ENCODE data around the gene MORN1.
"Not testable (repeated sequence)": the region's sequence is repeated elsewhere in the genome, so short reads cannot be mapped to it uniquely, and the experiment has no call there.

Gene MORN1

DNA sequence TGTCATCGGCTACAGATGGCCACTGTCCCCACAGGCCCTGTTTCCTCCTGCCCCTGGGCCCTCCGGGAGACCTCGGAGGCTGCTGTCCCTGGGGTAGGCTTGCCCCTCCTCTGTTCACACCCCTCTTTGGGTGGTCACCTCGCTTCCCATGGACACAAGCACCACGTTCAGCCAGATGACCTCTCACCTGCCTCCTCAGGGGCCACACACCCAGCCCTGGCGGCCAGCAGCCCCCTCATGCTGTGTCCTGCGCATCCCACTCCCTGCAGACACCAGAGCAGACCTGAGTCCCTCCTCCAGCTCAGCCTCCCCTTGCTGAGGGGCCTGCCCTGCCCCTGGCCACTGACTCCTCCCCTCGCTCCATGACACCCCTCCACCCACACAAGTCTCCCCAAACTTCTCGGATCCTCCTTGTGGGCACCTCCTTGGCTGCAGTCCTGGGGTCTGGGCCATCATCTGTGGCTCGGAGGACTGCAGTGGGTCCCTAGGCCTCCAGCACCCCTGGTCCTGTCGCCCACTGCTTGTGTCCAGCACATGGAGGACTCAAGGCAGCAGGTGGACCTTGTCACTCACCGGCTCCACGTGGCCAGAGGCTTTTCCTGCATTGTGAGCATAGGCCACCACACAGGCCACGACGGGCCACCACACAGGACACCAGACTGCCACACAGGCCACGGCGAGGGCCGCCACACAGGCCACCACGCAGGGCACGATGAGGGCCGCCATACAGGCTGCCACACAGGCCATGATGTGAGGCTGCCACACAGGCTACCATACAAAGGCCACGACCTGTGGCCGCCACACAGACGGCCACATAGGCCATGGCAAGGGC, 51.1 kb downstream of the MORN1 start:
- H3K4me3 ChIP-seq (ENCODE audit: insufficient read depth, low read depth, low read length): no peak overlapping the region
- no peaks in the 10 kb centered on the region for H3K36me3 ChIP-seq (ENCODE audit: control insufficient read depth, insufficient read depth, low read length)
- no peaks in the 10 kb centered on the region for H3K9me3 ChIP-seq (ENCODE audit: control insufficient read depth, low read length)
- peaks cover 5% of the 10 kb centered on the region for H3K4me1 ChIP-seq (ENCODE audit: control insufficient read depth, insufficient read depth, low read length)
- no peaks in the 10 kb centered on the region for H3K27me3 ChIP-seq (ENCODE audit: control insufficient read depth, insufficient read depth, low read length, poor library complexity, severe bottlenecking)
- 85 to 87% methylated on average over 24 of the region's 24 CpGs for WGBS, 2 experiments
- no peak overlapping the region for H3K27ac ChIP-seq (ENCODE audit: insufficient read depth, low read depth, low read length, poor library complexity, severe bottlenecking)

- Histone ChIP-seq H3K4me3 (ENCODE audit: insufficient read depth, low read depth, low read length) (no peak overlapping the region), H3K9me3 (ENCODE audit: control insufficient read depth, low read length) (no peaks in the 10 kb centered on the region), H3K27me3 (ENCODE audit: control insufficient read depth, insufficient read depth, low read length, poor library complexity, severe bottlenecking) (no peaks in the 10 kb centered on the region), H3K4me1 (ENCODE audit: control insufficient read depth, insufficient read depth, low read length) (peaks cover 5% of the 10 kb centered on the region), H3K27ac (ENCODE audit: insufficient read depth, low read depth, low read length, poor library complexity, severe bottlenecking) (no peak overlapping the region), H3K36me3 (ENCODE audit: control insufficient read depth, insufficient read depth, low read length) (no peaks in the 10 kb centered on the region)
- WGBS, 2 experiments: 92% methylated on average over 45 of the region's 45 CpGs
Measured at GRCh38 chr1:2339206-2340085, 51.9 kb downstream of the MORN1 start.

GRCh38 chr1:2337501-2337900, 53.9 kb downstream of the MORN1 start:
- Histone ChIP-seq H3K4me1 (ENCODE audit: control insufficient read depth, insufficient read depth, low read length) (peaks cover 5% of the 10 kb centered on the region), H3K27me3 (ENCODE audit: control insufficient read depth, insufficient read depth, low read length, poor library complexity, severe bottlenecking) (no peaks in the 10 kb centered on the region), H3K36me3 (ENCODE audit: control insufficient read depth, insufficient read depth, low read length) (no peaks in the 10 kb centered on the region), H3K4me3 (ENCODE audit: insufficient read depth, low read depth, low read length) (no peak overlapping the region), H3K9me3 (ENCODE audit: control insufficient read depth, low read length) (no peaks in the 10 kb centered on the region), H3K27ac (ENCODE audit: insufficient read depth, low read depth, low read length, poor library complexity, severe bottlenecking) (no peak overlapping the region)
- 89 to 92% methylated on average over 10 of the region's 10 CpGs for WGBS, 2 experiments

DNA sequence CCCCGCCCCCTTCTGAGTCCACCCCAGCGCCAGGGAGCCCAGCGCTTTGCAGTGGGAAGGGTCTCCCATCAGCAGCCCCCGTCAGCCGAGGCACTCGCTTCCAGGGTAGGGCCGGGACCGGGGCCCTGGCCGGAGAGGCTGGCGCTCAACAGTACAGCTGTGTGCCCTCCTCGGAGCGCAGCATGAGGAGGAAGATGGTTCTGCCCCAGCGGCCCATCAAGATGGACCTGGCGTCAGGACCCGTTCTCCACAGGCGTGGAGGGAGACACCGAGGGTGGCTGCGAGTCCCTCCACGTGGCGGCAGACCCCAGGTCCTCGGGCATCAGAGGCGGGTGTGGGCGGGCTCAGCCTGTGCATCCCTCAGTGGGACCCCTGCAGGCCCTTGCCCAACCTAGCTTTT, 54.3 kb downstream of the MORN1 start:
- Histone ChIP-seq H3K36me3 (ENCODE audit: control insufficient read depth, insufficient read depth, low read length) (no peaks in the 10 kb centered on the region), H3K27ac (ENCODE audit: insufficient read depth, low read depth, low read length, poor library complexity, severe bottlenecking) (no peak overlapping the region), H3K9me3 (ENCODE audit: control insufficient read depth, low read length) (no peaks in the 10 kb centered on the region), H3K4me3 (ENCODE audit: insufficient read depth, low read depth, low read length) (no peak overlapping the region), H3K4me1 (ENCODE audit: control insufficient read depth, insufficient read depth, low read length) (peaks cover 5% of the 10 kb centered on the region), H3K27me3 (ENCODE audit: control insufficient read depth, insufficient read depth, low read length, poor library complexity, severe bottlenecking) (no peaks in the 10 kb centered on the region)
- 94 to 96% methylated on average over 23 of the region's 23 CpGs for WGBS, 2 experiments

- Histone ChIP-seq H3K36me3 (ENCODE audit: control insufficient read depth, insufficient read depth, low read length) (no peaks in the 10 kb centered on the region), H3K4me1 (ENCODE audit: control insufficient read depth, insufficient read depth, low read length) (peaks cover 5% of the 10 kb centered on the region), H3K9me3 (ENCODE audit: control insufficient read depth, low read length) (no peaks in the 10 kb centered on the region), H3K4me3 (ENCODE audit: insufficient read depth, low read depth, low read length) (no peak overlapping the region), H3K27me3 (ENCODE audit: control insufficient read depth, insufficient read depth, low read length, poor library complexity, severe bottlenecking) (no peaks in the 10 kb centered on the region), H3K27ac (ENCODE audit: insufficient read depth, low read depth, low read length, poor library complexity, severe bottlenecking) (no peak overlapping the region)
- 93 to 94% methylated on average over 11 of the region's 11 CpGs for WGBS, 2 experiments
Measured at GRCh38 chr1:2336499-2336898, 54.9 kb downstream of the MORN1 start.

- Histone ChIP-seq H3K9me3 (ENCODE audit: control insufficient read depth, low read length) (no peaks in the 10 kb centered on the region), H3K4me3 (ENCODE audit: insufficient read depth, low read depth, low read length) (no peak overlapping the region), H3K4me1 (ENCODE audit: control insufficient read depth, insufficient read depth, low read length) (peaks cover 7% of the 10 kb centered on the region), H3K27ac (ENCODE audit: insufficient read depth, low read depth, low read length, poor library complexity, severe bottlenecking) (no peak overlapping the region), H3K27me3 (ENCODE audit: control insufficient read depth, insufficient read depth, low read length, poor library complexity, severe bottlenecking) (no peaks in the 10 kb centered on the region), H3K36me3 (ENCODE audit: control insufficient read depth, insufficient read depth, low read length) (no peaks in the 10 kb centered on the region)
- 93% methylated on average over 36 of the region's 36 CpGs for WGBS, 2 experiments
Measured at GRCh38 chr1:2335721-2336455, 55.5 kb downstream of the MORN1 start.

DNA sequence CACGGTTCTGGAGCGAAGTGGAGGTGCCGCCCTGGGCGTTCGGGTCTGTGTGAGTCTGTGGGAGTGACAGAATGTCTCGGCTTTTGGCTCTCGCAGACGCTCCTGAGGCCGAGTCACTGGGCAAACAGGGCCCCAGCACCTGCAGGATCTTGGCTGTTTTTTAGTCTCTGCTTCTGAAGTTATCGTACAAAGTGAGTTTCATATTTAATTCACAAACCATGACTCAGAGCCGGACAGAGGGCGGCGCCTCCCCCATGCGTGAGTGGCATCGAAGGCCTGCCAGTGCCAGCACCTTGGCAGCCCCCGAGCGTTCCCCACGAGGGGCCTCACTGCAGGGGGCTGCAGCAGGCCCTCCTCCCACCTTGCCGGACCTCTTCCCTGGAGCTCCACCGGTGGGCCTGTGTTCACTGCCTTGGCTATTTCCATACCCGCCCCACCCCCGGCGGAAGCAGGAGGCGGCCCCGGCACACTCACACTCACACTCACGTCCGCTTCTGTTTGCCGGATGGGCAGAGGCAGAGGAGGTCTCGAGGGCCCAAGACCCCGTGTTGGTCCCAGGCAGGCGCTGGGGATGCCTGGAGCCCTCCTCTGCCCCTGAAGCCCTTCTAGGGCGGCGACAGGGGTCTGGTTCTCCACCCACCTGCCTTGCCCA, 56.3 kb downstream of the MORN1 start:
- WGBS, 2 experiments: 88% methylated on average over 33 of the region's 33 CpGs
- Histone ChIP-seq H3K36me3 (ENCODE audit: control insufficient read depth, insufficient read depth, low read length) (no peaks in the 10 kb centered on the region), H3K27ac (ENCODE audit: insufficient read depth, low read depth, low read length, poor library complexity, severe bottlenecking) (no peak overlapping the region), H3K9me3 (ENCODE audit: control insufficient read depth, low read length) (no peaks in the 10 kb centered on the region), H3K27me3 (ENCODE audit: control insufficient read depth, insufficient read depth, low read length, poor library complexity, severe bottlenecking) (no peaks in the 10 kb centered on the region), H3K4me1 (ENCODE audit: control insufficient read depth, insufficient read depth, low read length) (peaks cover 8% of the 10 kb centered on the region), H3K4me3 (ENCODE audit: insufficient read depth, low read depth, low read length) (no peak overlapping the region)

DNA sequence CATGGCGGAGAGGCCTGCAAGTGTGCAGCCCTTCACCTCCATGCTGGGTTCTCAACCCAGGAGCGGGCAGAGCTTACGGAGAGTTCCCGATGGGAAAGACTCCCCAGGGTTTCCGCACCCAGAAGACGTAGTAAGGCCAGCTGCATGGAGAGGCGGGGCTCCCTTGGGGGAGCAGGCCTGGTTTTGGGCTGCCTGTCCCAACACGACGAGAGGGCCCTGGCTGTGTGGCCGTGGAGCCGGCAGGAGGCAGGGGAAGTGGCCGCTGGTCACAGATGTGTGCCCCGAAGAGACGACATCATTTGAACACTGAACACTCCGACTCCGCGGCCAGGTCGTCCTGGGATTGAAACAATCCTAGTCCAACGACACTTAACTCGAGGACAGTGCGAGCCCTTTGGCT, 57.0 kb downstream of the MORN1 start:
- Histone ChIP-seq H3K27me3 (ENCODE audit: control insufficient read depth, insufficient read depth, low read length, poor library complexity, severe bottlenecking) (no peaks in the 10 kb centered on the region), H3K4me1 (ENCODE audit: control insufficient read depth, insufficient read depth, low read length) (peaks cover 8% of the 10 kb centered on the region), H3K4me3 (ENCODE audit: insufficient read depth, low read depth, low read length) (no peak overlapping the region), H3K9me3 (ENCODE audit: control insufficient read depth, low read length) (no peaks in the 10 kb centered on the region), H3K36me3 (ENCODE audit: control insufficient read depth, insufficient read depth, low read length) (no peaks in the 10 kb centered on the region), H3K27ac (ENCODE audit: insufficient read depth, low read depth, low read length, poor library complexity, severe bottlenecking) (no peak overlapping the region)
- 92% methylated on average over 21 of the region's 21 CpGs for WGBS, 2 experiments

DNA sequence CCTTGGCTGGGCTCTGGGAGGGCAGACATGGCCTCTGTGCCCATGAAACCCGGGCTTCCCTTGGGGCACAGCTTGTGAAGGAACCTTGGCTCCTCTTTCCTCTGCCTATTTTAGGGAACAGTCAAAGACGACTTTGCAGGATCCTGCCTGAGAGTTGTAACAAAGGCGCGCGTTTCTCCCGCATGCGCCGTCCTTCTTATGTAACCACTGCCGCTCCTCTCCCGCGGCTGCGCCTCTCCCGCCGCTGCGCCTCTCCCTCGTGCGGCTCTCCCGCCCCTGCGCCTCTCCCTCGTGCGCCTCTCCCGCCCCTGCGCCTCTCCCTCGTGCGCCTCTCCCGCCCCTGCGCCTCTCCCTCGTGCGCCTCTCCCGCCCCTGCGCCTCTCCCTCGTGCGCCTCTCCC, 59.8 kb downstream of the MORN1 start:
- 97% methylated on average over 33 of the region's 33 CpGs for WGBS, 2 experiments
- H3K36me3 ChIP-seq (ENCODE audit: control insufficient read depth, insufficient read depth, low read length); H3K27ac ChIP-seq (ENCODE audit: insufficient read depth, low read depth, low read length, poor library complexity, severe bottlenecking); H3K4me1 ChIP-seq (ENCODE audit: control insufficient read depth, insufficient read depth, low read length); H3K27me3 ChIP-seq (ENCODE audit: control insufficient read depth, insufficient read depth, low read length, poor library complexity, severe bottlenecking); H3K9me3 ChIP-seq (ENCODE audit: control insufficient read depth, low read length); H3K4me3 ChIP-seq (ENCODE audit: insufficient read depth, low read depth, low read length): not testable (repeated sequence)
